OCI-LY7 (cell line): ENCODE data around the gene ZFR2. TPM values are rescaled to one million over a fixed set of nuclear protein-coding genes. Genes with fewer than 3 reads are reported as not detected.

ENCODE experiments used
- BruUV-seq: library from RNA; stranded (reverse); fragments of 400-500 nt; replicated peaks from 2 replicates; lab custom pipeline; 2021; lab: Mats Ljungman, UMichigan
- CTCF ChIA-PET: fragments of 300-600 bp; sonication (Branson Sonifier 250); formaldehyde crosslinking; loops from one replicate; lab custom pipeline; 2022; ENCODE audit warnings: antibody characterized with exemption; ENCODE audit not compliant: unreplicated experiment; lab: Charles Lee
- POLR2A ChIA-PET: fragments of 300-600 bp; sonication (Branson Sonifier 250); formaldehyde crosslinking; loops from one replicate; lab custom pipeline; 2022; ENCODE audit warnings: antibody characterized with exemption; lab: Charles Lee
- DNase-seq: peaks from one replicate; pipeline ENCODE4 v3.0.0-alpha.2; 2015; ENCODE audit warnings: low spot score
- H2AFZ ChIP-seq: fragments of 200-600 bp; sonication (generic), shearing (Covaris generic); 2 replicates; pipeline ENCODE4 v1.6.1; 2014; ENCODE audit warnings: mild to moderate bottlenecking, antibody characterized with exemption, low read length, moderate library complexity
- H3K27ac ChIP-seq: fragments of 200-600 bp; sonication (generic); 2 replicates; pipeline ENCODE4 v1.5.1; 2014; ENCODE audit warnings: mixed run types, low read depth, mild to moderate bottlenecking, moderate library complexity, low read length, inconsistent platforms; ENCODE audit not compliant: poor library complexity, severe bottlenecking
- H3K36me3 ChIP-seq: fragments of 200-600 bp; sonication (generic); 2 replicates; pipeline ENCODE4 v1.6.1; 2014; ENCODE audit warnings: mild to moderate bottlenecking, antibody characterized with exemption, low read length, moderate library complexity, mixed read lengths; ENCODE audit not compliant: insufficient read depth
- H3K4me1 ChIP-seq: fragments of 200-600 bp; sonication (generic); 2 replicates; pipeline ENCODE4 v1.5.1; 2014; ENCODE audit warnings: mild to moderate bottlenecking, low read length; ENCODE audit not compliant: insufficient read depth, poor library complexity, severe bottlenecking
- H3K4me2 ChIP-seq: fragments of 200-600 bp; sonication (generic); 2 replicates; pipeline ENCODE4 v1.6.1; 2014; ENCODE audit warnings: mild to moderate bottlenecking, low read length
- H3K4me3 ChIP-seq: fragments of 200-600 bp; sonication (generic); 2 replicates; pipeline ENCODE4 v1.5.1; 2014; ENCODE audit warnings: mild to moderate bottlenecking, low read depth, low read length; ENCODE audit not compliant: poor library complexity, severe bottlenecking
- H3K79me2 ChIP-seq: fragments of 200-600 bp; sonication (generic); 2 replicates; pipeline ENCODE4 v1.6.1; 2016; ENCODE audit warnings: low read depth, mild to moderate bottlenecking, low read length, moderate library complexity, mixed read lengths; ENCODE audit not compliant: insufficient read depth
- H3K9me2 ChIP-seq: fragments of 200-600 bp; sonication (generic); 2 replicates; pipeline ENCODE4 v1.6.1; 2016; ENCODE audit warnings: mild to moderate bottlenecking, low read length, mixed read lengths; ENCODE audit not compliant: insufficient read depth
- H3K9me3 ChIP-seq: fragments of 200-600 bp; sonication (generic); 2 replicates; pipeline ENCODE4 v1.6.1; 2014; ENCODE audit warnings: mild to moderate bottlenecking, mixed run types, low read length, mixed read lengths
- H4K20me1 ChIP-seq: fragments of 200-600 bp; sonication (generic); 2 replicates; pipeline ENCODE4 v1.6.1; 2014; ENCODE audit warnings: mild to moderate bottlenecking, antibody characterized with exemption, low read length, moderate library complexity, mixed read lengths; ENCODE audit not compliant: insufficient read depth
- EZH2phosphoT487 ChIP-seq: fragments of 200-600 bp; sonication (generic); IDR thresholded peaks from 2 replicates; pipeline ENCODE4 v1.6.1; 2018; ENCODE audit warnings: low read depth, borderline replicate concordance, mild to moderate bottlenecking, mixed run types, antibody characterized with exemption, low read length, moderate library complexity, mixed read lengths
- intact Hi-C: fragments of 100-400 bp; cut with micrococcal nuclease; formaldehyde crosslinking; loops from one replicate; pipeline ENCODE4 v1.10.0; 2022; ENCODE audit not compliant: unreplicated experiment
- total RNA-seq, 2 experiments: library from RNA; depleted of rRNA in 1 of 2; stranded (reverse); fragments of >200 nt in 1 of 2; shearing (Covaris generic) in 1 of 2; gene quantifications; 2 replicates each; pipeline ENCODE4 v1.2.3, GENCODE V29; 2014 to 2022
- TF ChIP-seq, protein P1 (sequence below): fragments of 200-600 bp; sonication (generic); conservative IDR thresholded peaks from 2 replicates; pipeline ENCODE4 v1.5.1; 2014; ENCODE audit warnings: mild to moderate bottlenecking, antibody characterized with exemption, low read length, moderate library complexity, mixed read lengths

Gene ZFR2
- total RNA-seq, 2 experiments from 2014 or later = not detected

- CTCF ChIA-PET = no interaction called here
- no peaks in the 10 kb centered on the region for H3K36me3 ChIP-seq
- POLR2A ChIA-PET = no interaction called here
- peaks cover 8% of the 10 kb centered on the region; the same call in 1 of the 2 replicates for H3K9me3 ChIP-seq
- BruUV-seq = no TSS peak
- no peak overlapping the region for H2AFZ ChIP-seq
- H3K4me1 ChIP-seq = no peaks in the 10 kb centered on the region
- no peaks in the 10 kb centered on the region for H3K79me2 ChIP-seq
- H4K20me1 ChIP-seq = no peaks in the 10 kb centered on the region
- no peak for DNase-seq
- H3K9me2 ChIP-seq = no peaks in the 10 kb centered on the region
- intact Hi-C loops = no loop called here
- H3K4me3 ChIP-seq = no peak overlapping the region
- no peak overlapping the region for H3K4me2 ChIP-seq
- TF ChIP-seq, protein P1, sequence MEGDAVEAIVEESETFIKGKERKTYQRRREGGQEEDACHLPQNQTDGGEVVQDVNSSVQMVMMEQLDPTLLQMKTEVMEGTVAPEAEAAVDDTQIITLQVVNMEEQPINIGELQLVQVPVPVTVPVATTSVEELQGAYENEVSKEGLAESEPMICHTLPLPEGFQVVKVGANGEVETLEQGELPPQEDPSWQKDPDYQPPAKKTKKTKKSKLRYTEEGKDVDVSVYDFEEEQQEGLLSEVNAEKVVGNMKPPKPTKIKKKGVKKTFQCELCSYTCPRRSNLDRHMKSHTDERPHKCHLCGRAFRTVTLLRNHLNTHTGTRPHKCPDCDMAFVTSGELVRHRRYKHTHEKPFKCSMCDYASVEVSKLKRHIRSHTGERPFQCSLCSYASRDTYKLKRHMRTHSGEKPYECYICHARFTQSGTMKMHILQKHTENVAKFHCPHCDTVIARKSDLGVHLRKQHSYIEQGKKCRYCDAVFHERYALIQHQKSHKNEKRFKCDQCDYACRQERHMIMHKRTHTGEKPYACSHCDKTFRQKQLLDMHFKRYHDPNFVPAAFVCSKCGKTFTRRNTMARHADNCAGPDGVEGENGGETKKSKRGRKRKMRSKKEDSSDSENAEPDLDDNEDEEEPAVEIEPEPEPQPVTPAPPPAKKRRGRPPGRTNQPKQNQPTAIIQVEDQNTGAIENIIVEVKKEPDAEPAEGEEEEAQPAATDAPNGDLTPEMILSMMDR = no peak
- no peak for TF ChIP-seq EZH2phosphoT487
- H3K27ac ChIP-seq = no peak overlapping the region
Observed at GRCh38 chr19:3778104-3778867, 90.6 kb downstream of the ZFR2 start.

DNA sequence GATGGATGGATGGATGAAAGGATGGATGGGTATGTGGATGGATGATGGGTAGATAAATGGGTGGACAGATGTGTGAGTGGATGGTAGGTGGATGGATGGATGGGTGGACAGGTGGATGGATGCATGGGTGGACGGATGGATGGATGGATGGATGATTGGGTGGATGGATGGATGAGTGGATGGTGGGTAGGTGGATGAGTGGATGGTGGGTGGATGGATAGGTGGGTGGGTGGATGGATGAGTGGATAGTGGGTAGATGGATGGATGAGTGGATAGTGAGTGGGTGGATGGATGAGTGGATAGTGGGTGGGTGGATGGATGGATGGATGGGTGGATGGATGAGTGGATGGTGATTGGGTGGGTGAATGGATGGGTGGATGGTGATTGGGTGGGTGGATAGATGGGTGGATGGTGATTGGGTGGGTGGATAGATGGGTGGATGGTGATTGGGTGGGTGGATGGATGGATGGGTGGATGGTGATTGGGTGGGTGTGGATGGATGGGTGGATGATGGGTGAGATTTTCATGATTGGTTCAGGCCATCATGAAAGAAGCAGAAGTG is 92.3 kb downstream of the ZFR2 start:
- CTCF ChIA-PET = no interaction called here

More for the DNA sequence above, 92.3 kb downstream of the ZFR2 start:
- no TSS peak for BruUV-seq
- Histone ChIP-seq H3K4me1 (no peaks in the 10 kb centered on the region), H3K9me3 (peaks cover 5% of the 10 kb centered on the region; the same call in 1 of the 2 replicates), H3K36me3 (no peaks in the 10 kb centered on the region), H3K4me2 (no peak overlapping the region), H3K9me2 (no peaks in the 10 kb centered on the region), H3K27ac (no peak overlapping the region), H3K4me3 (no peak overlapping the region), H3K79me2 (no peaks in the 10 kb centered on the region), H4K20me1 (no peaks in the 10 kb centered on the region), H2AFZ (no peak overlapping the region)
- TF ChIP-seq, protein P1 = no peak
- no peak for TF ChIP-seq EZH2phosphoT487
- POLR2A ChIA-PET = no interaction called here
- DNase-seq = no peak
- intact Hi-C loops = no loop called here
